ENCODE data around the gene CACNB4. TPM values are rescaled to one million over a fixed set of nuclear protein-coding genes. Genes with fewer than 3 reads are reported as not detected.
A peak's percentile ranks its signal among the peaks of the same experiment; 100 is the strongest.

Gene CACNB4
- total RNA-seq, 1 donor from 2014 or later, result 17.3 TPM

- Histone ChIP-seq H3K9me3 (no peaks in the 10 kb centered on the region), H3K4me3 (no peak overlapping the region), H3K4me1 (peaks cover 5% of the 10 kb centered on the region), H3K27me3 (ENCODE audit: low read depth) (no peaks in the 10 kb centered on the region), H3K36me3 (no peaks in the 10 kb centered on the region), H3K27ac (no peak overlapping the region)
- ATAC-seq (no peak), DNase-seq (no peak)
- TF ChIP-seq CTCF (IDR thresholded peaks at IDR 0.05), result no peak
- intact Hi-C loops (cut with DNase I), result no loop called here
Observed at GRCh38 chr2:151887164-151887563, 211.7 kb downstream of the CACNB4 start.

- TF ChIP-seq CTCF (IDR thresholded peaks at IDR 0.05), result no peak
- Histone ChIP-seq H3K36me3 (no peaks in the 10 kb centered on the region), H3K4me3 (no peak overlapping the region), H3K4me1 (peaks cover 5% of the 10 kb centered on the region), H3K9me3 (no peaks in the 10 kb centered on the region), H3K27ac (no peak overlapping the region), H3K27me3 (ENCODE audit: low read depth) (no peaks in the 10 kb centered on the region)
- DNase-seq, result no peak
- ATAC-seq, result peak; percentile 82 to 96
- intact Hi-C loops (cut with DNase I), result no loop called here
Observed at GRCh38 chr2:151886241-151886640, 212.6 kb downstream of the CACNB4 start.

GRCh38 chr2:151882786-151883445, 215.9 kb downstream of the CACNB4 start:
- peaks cover 5% of the 10 kb centered on the region for H3K4me1 ChIP-seq
- H3K27me3 ChIP-seq (ENCODE audit: low read depth), result no peaks in the 10 kb centered on the region
- DNase-seq (no peak), ATAC-seq (no peak)
- H3K27ac ChIP-seq, result no peak overlapping the region
- no peaks in the 10 kb centered on the region for H3K9me3 ChIP-seq
- TF ChIP-seq CTCF (IDR thresholded peaks at IDR 0.05), result no peak
- H3K36me3 ChIP-seq, result no peaks in the 10 kb centered on the region
- intact Hi-C loops (cut with DNase I), result no loop called here
- H3K4me3 ChIP-seq, result no peak overlapping the region

GRCh38 chr2:151881342-151881741, 217.5 kb downstream of the CACNB4 start:
- H3K4me1 ChIP-seq, result peaks cover 5% of the 10 kb centered on the region
- no peaks in the 10 kb centered on the region for H3K27me3 ChIP-seq (ENCODE audit: low read depth)
- DNase-seq (no peak), ATAC-seq (no peak)
- no peaks in the 10 kb centered on the region for H3K9me3 ChIP-seq
- TF ChIP-seq CTCF (IDR thresholded peaks at IDR 0.05), result no peak
- no peak overlapping the region for H3K27ac ChIP-seq
- H3K36me3 ChIP-seq, result no peaks in the 10 kb centered on the region
- intact Hi-C loops (cut with DNase I), result no loop called here
- no peak overlapping the region for H3K4me3 ChIP-seq

- Histone ChIP-seq H3K27ac (no peak overlapping the region), H3K4me1 (no peaks in the 10 kb centered on the region), H3K36me3 (no peaks in the 10 kb centered on the region), H3K9me3 (no peaks in the 10 kb centered on the region), H3K4me3 (no peak overlapping the region), H3K27me3 (ENCODE audit: low read depth) (no peaks in the 10 kb centered on the region)
- intact Hi-C loops (cut with DNase I), result no loop called here
- TF ChIP-seq CTCF (IDR thresholded peaks at IDR 0.05), result no peak
- DNase-seq (no peak), ATAC-seq (no peak)
Observed at GRCh38 chr2:151880586-151880985, 218.3 kb downstream of the CACNB4 start.
